ENCODE results near the gene CCDC184.
"Not testable (repeated sequence)": the region's sequence is repeated elsewhere in the genome, so short reads cannot be mapped to it uniquely, and the experiment has no call there.

CCDC184 gene

DNA sequence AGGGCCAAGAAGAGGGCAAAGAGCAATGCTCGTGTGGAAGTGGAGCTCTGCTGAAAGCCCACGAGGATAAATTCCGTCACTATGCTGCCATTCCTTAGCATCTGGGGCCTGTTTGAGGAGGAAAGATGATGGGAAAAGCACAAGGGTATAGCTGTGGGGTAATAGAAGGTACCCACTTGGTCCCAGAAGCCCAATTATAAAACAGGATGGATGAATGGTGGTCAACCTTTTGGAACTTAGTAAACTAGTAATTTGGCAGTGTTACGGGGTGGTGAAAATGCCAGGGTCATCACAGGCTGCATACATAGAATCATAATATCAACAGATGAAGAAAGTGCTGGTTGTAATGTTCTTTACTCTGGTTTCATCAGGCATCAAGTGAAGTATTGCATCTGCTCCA is 19.7 kb downstream of the CCDC184 start, which contains the start of gene OR10AD1:
OR10AD1 (minus strand) TSS at position 101 of the 400 bp plus-strand sequence; CDS start at position 101, 0 bp downstream.
- DNase-seq (ENCODE audit: low read depth) = no peak

DNA sequence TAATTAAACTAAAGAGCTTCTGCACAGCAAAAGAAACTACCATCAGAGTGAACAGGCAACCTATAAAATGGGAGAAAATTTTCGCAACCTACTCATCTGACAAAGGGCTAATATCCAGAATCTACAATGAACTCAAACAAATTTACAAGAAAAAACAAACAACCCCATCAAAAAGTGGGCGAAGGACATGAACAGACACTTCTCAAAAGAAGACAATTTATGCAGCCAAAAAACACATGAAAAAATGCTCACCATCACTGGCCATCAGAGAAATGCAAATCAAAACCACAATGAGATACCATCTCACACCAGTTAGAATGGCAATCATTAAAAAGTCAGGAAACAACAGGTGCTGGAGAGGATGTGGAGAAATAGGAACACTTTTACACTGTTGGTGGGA is 26.1 kb downstream of the CCDC184 start:
- DNase-seq (ENCODE audit: low read depth) = not testable (repeated sequence)

DNA sequence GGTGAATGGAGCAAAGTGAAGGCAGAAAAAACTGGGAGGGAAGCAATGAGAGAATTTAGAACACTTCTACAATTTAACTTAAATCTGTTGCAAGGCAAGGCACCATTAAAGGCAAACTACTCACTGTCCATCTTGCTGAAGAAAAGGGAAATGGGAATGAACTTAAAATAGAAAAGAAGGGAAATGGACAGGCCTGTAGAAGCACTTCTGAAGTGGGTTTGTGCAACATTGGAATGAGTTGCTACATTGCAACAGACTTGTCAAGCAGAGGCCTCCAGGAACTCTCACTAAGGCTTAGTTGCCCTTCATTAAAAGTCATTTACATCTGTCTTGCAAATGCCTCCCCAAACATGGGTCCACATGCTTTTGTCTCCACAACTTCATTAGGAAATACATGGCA is 33.3 kb downstream of the CCDC184 start:
- no peak for DNase-seq (ENCODE audit: low read depth)

DNA sequence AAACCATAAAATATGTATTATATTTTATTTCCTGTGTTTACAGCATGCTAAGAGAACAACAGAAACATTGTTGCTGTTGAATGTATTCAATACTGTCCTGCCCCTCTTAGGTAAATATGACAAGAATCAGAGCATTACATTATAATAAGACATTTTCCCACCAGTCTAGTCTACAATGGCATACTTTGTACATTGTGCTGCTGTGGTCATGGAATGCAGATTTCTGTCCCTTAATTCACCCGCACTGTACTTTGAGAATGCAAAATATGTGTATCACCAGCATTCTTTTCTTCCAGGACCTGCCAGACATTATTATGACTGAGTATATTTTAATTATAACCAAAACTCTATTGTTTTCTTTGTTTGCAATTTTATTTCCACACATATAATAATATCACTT is 36.2 kb downstream of the CCDC184 start:
- no peak for DNase-seq (ENCODE audit: low read depth)

DNA sequence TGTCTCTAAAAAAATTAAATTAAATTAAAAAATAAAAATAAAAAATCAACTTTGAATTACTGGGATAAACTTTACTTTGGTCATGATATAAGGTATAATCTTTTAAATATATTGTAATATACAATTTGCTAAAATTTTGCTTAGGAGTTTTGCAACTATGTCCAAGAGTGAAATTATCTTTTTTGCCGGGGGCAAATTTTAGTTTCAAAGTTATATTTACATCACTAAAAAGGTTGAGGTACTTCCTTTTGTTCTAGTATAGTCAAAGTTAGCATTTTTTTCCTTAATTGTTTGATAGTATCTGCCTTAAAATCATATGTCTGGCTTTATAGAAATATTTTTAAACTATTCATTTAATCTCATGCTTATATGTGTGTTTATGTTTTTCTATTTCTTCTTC is 37.3 kb downstream of the CCDC184 start:
- DNase-seq (ENCODE audit: low read depth) = no peak

DNA sequence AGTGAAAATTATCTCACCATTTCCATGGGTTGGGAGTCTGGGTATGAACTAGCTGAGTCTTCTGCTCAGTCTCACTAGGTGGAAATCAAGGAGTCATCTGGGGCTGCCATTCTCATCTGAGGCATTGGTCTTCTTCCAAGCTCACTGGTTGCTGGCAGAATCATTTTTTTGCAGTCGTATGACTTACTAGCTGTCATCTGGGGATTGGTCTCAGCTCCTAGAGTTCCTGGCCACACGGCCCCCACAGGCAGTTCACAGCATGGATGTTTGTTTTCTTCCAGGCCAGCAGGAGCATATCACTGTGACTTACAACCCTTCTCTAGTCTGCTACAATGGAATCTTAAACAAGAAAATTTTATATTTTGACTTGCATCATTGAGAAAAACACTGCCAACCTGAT is 38.2 kb downstream of the CCDC184 start:
- DNase-seq (ENCODE audit: low read depth) = no peak

DNA sequence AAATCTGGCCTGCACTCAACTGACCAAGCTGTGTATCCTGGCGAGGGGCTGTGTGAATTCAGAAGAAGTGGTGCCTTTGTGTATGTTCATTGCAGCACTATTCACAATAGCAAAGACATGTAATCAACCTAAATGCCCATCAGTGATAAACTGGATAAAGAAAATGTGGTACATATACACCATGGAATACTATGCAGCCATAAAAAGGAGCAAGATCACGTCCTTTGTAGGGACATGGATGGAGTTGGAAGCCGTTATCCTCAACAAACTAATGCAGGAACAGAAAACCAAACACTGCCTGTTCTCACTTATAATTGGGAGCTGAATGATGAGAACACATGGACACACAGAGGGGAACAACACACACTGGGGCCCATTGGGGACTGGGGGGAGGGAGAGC is 41.1 kb downstream of the CCDC184 start:
- DNase-seq (ENCODE audit: low read depth) = not testable (repeated sequence)

DNA sequence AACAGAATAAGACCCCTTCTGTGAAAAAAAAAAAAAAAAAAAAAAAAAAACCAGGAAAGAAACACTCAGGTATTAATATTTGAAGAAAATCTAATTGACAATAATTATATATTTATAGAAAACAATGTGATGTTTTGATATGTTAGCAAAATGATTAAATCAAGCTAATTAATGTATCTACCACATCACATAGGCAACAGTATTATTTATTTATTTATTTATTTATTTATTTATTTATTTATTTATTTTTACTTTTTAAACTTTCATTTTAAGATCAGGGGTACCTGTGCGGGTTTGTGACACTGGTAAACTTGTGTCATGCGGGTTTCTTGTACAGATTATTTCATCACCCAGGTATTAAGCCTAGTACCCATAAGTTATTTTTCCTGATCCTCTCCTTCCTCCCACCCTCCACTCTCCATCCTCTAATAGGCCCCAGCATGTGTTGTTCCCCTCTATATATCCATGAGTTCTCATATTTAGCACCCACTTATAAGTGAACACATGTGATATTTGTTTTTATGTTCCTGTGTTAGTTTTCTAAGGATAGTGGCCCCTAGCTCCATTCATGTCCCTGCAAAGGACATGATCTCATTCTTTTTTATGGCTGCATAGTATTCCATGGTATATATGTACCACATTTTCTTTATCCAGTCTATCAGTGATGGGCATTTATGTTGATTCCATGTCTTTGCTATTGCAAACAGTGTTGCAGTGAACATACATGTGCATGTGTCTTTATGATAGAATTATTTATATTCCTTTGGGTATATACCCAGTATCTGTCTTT is 47.9 kb downstream of the CCDC184 start:
- DNase-seq (ENCODE audit: low read depth) = not testable (repeated sequence)
